ENCODE measurements around the gene FRMPD2.

The FRMPD2 gene

DNA sequence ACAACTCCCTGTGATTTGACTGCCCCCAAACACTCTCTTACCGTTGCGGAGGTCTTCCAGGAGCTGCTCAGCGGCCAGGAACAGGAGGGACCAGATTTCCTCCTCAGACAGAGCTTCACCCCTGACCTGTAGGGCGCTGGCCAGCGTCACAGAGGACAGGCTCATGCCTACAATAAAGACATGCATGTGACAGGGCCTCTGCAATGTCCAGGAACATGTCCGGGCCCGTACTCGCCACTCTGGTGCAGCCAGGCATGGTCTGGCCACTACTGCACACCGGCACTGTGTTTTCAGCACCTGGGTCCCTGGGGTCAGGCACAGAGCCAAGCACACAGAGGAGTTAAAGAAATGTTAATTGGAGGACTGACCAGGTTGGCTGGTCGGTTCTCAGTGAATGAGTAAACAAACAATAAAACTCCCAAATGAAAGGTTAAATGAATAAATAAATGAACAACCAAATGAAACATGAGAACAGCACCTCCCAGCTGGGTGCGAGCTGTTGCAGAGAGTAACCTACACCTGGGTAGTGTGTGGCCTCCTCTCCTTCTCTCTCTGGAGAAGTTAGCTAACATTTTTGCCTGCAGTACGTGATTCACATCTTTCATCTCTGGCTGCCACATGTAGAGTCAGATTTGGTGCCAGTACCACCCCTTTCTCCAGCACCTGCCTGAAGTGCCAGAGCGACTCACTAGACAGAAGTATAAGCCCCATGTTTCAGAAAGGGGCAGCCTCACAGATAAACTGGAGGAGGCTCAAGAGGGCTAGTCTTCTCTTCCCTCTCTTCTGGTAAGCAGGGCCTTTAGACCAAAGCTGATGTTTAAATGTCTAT is 22.8 kb downstream of the FRMPD2 start:
- Histone ChIP-seq H3K4me1 (ENCODE audit: insufficient read depth, low read length, poor library complexity, severe bottlenecking) (no peaks in the 10 kb centered on the region), H3K79me2 (ENCODE audit: insufficient read depth, low read length) (no peaks in the 10 kb centered on the region), H3K4me3 (ENCODE audit: low read length, poor library complexity, severe bottlenecking) (no peak overlapping the region), H3K27me3 (ENCODE audit: insufficient read depth, low read length, poor library complexity, severe bottlenecking) (no peaks in the 10 kb centered on the region), H3K9ac (ENCODE audit: low read depth, low read length, poor library complexity, severe bottlenecking) (no peak overlapping the region), H3K9me2 (replicated peaks; ENCODE audit: low read depth, low read length) (no peaks in the 10 kb centered on the region), H3K9me3 (ENCODE audit: insufficient read depth, low read depth, low read length) (no peaks in the 10 kb centered on the region), H4K20me1 (ENCODE audit: insufficient read depth, low read length, poor library complexity, severe bottlenecking) (no peaks in the 10 kb centered on the region), H3F3A (ENCODE audit: low read depth) (no peaks in the 10 kb centered on the region), H3K36me3 (ENCODE audit: insufficient read depth, low read length) (no peaks in the 10 kb centered on the region), H2AFZ (ENCODE audit: low read length) (no peak overlapping the region), H3K4me2 (ENCODE audit: low read depth, low read length, poor library complexity, severe bottlenecking) (no peak overlapping the region)
- TF ChIP-seq, protein P1, sequence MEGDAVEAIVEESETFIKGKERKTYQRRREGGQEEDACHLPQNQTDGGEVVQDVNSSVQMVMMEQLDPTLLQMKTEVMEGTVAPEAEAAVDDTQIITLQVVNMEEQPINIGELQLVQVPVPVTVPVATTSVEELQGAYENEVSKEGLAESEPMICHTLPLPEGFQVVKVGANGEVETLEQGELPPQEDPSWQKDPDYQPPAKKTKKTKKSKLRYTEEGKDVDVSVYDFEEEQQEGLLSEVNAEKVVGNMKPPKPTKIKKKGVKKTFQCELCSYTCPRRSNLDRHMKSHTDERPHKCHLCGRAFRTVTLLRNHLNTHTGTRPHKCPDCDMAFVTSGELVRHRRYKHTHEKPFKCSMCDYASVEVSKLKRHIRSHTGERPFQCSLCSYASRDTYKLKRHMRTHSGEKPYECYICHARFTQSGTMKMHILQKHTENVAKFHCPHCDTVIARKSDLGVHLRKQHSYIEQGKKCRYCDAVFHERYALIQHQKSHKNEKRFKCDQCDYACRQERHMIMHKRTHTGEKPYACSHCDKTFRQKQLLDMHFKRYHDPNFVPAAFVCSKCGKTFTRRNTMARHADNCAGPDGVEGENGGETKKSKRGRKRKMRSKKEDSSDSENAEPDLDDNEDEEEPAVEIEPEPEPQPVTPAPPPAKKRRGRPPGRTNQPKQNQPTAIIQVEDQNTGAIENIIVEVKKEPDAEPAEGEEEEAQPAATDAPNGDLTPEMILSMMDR (conservative IDR thresholded peaks at IDR 0.05; ENCODE audit: low read length) = no peak
- no peak for TF ChIP-seq EZH2phosphoT487 (IDR thresholded peaks at IDR 0.05; ENCODE audit: borderline replicate concordance)

DNA sequence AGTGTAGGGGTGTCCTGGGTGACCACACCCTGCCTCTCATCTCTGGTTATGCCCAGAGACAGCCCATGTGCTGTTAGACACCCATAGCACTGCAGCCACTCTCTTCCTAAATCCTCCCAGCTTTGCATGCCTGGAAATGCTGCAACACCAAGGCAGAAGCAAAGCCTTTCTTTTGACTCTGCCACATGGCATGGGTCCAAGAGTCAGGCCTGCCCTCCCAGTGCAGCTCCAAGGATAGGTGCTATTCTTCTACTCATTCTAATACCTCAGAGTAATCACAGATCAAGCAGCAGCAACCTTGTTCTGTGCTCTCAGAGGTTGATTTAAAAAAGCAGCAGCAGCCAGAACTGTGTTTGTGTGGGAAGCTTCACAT is 23.4 kb downstream of the FRMPD2 start:
- Histone ChIP-seq H3K4me3 (ENCODE audit: low read length, poor library complexity, severe bottlenecking) (no peak overlapping the region), H3K36me3 (ENCODE audit: insufficient read depth, low read length) (no peaks in the 10 kb centered on the region), H3K4me1 (ENCODE audit: insufficient read depth, low read length, poor library complexity, severe bottlenecking) (no peaks in the 10 kb centered on the region), H4K20me1 (ENCODE audit: insufficient read depth, low read length, poor library complexity, severe bottlenecking) (no peaks in the 10 kb centered on the region), H2AFZ (ENCODE audit: low read length) (no peak overlapping the region), H3K4me2 (ENCODE audit: low read depth, low read length, poor library complexity, severe bottlenecking) (no peak overlapping the region), H3K79me2 (ENCODE audit: insufficient read depth, low read length) (no peaks in the 10 kb centered on the region), H3K9me2 (replicated peaks; ENCODE audit: low read depth, low read length) (no peaks in the 10 kb centered on the region), H3K27me3 (ENCODE audit: insufficient read depth, low read length, poor library complexity, severe bottlenecking) (no peaks in the 10 kb centered on the region), H3K9me3 (ENCODE audit: insufficient read depth, low read depth, low read length) (no peaks in the 10 kb centered on the region), H3F3A (ENCODE audit: low read depth) (no peaks in the 10 kb centered on the region), H3K9ac (ENCODE audit: low read depth, low read length, poor library complexity, severe bottlenecking) (no peak overlapping the region)
- TF ChIP-seq, protein P1 (conservative IDR thresholded peaks at IDR 0.05; ENCODE audit: low read length) = no peak
- no peak for TF ChIP-seq EZH2phosphoT487 (IDR thresholded peaks at IDR 0.05; ENCODE audit: borderline replicate concordance)

DNA sequence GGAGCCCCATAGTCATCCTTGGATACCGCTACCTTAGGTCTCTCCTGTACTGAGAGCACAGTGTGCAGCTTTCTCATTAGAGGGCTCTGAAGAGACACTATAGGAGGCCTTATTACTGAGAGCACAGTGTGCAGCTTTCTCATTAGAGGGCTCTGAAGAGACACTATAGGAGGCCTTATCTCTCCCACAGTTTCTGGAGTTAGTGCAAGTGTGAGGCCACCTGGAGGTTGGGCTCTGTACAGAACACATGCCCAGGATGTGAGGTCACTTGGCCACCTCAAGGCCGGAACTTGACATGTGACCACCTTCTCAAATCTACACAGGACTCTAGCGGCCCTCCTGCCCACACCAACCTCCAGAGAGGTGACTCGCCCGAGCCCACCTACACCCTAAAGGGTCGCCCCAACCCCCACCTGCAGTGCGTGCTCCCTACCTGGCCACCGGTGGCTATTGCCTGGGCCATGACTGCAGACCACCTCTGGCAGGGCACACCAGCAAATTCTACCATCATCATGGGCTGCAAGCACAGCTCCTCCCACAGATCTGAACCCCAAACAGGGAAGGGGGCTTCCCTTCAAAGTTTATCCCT is 24.6 kb downstream of the FRMPD2 start:
- no peaks in the 10 kb centered on the region for H3F3A ChIP-seq (ENCODE audit: low read depth)
- no peak overlapping the region for H3K4me2 ChIP-seq (ENCODE audit: low read depth, low read length, poor library complexity, severe bottlenecking)
- no peaks in the 10 kb centered on the region for H3K4me1 ChIP-seq (ENCODE audit: insufficient read depth, low read length, poor library complexity, severe bottlenecking)
- no peak overlapping the region for H3K4me3 ChIP-seq (ENCODE audit: low read length, poor library complexity, severe bottlenecking)
- no peaks in the 10 kb centered on the region for H3K36me3 ChIP-seq (ENCODE audit: insufficient read depth, low read length)
- H2AFZ ChIP-seq (ENCODE audit: low read length) = no peak overlapping the region
- H3K27me3 ChIP-seq (ENCODE audit: insufficient read depth, low read length, poor library complexity, severe bottlenecking) = no peaks in the 10 kb centered on the region
- H4K20me1 ChIP-seq (ENCODE audit: insufficient read depth, low read length, poor library complexity, severe bottlenecking) = no peaks in the 10 kb centered on the region
- H3K9me3 ChIP-seq (ENCODE audit: insufficient read depth, low read depth, low read length) = no peaks in the 10 kb centered on the region
- no peaks in the 10 kb centered on the region for H3K9me2 ChIP-seq (replicated peaks; ENCODE audit: low read depth, low read length)
- TF ChIP-seq, protein P1 (conservative IDR thresholded peaks at IDR 0.05; ENCODE audit: low read length) = no peak
- TF ChIP-seq EZH2phosphoT487 (IDR thresholded peaks at IDR 0.05; ENCODE audit: borderline replicate concordance) = no peak
- no peak overlapping the region for H3K9ac ChIP-seq (ENCODE audit: low read depth, low read length, poor library complexity, severe bottlenecking)
- no peaks in the 10 kb centered on the region for H3K79me2 ChIP-seq (ENCODE audit: insufficient read depth, low read length)

Data from Loucy (cell line).